IMR-90 (cell line): ENCODE results near the gene CHGA. TPM values are rescaled to one million over a fixed set of nuclear protein-coding genes. Genes with fewer than 3 reads are reported as not detected.

ENCODE experiments used
- ATAC-seq: fragments of 200-7000 bp; cut with Tn5 transposase; 2 replicates; pipeline ENCODE4 v1.9.1; 2020; ENCODE audit warnings: low read depth, mild to moderate bottlenecking, moderate library complexity
- BruUV-seq: library from RNA; stranded (reverse); fragments of 400-500 nt; replicated peaks from 2 replicates; lab custom pipeline; 2021; lab: Mats Ljungman, UMichigan
- CTCF ChIA-PET: fragments of 300-600 bp; formaldehyde crosslinking; extraction: SDS; loops from one replicate; lab custom pipeline; 2021; ENCODE audit warnings: antibody characterized with exemption; lab: Yijun Ruan, JAX
- POLR2A ChIA-PET: fragments of 300-600 bp; sonication (Branson Sonifier 250); formaldehyde crosslinking; loops from one replicate; lab custom pipeline; 2022; ENCODE audit warnings: antibody characterized with exemption; ENCODE audit not compliant: unreplicated experiment; lab: Charles Lee
- DNase-seq: peaks from one replicate; pipeline ENCODE4 v3.0.0; 2013
- H2AFZ ChIP-seq: replicated peaks from 2 replicates; pipeline ENCODE3; 2013; ENCODE audit warnings: low read length, mild to moderate bottlenecking; ENCODE audit not compliant: poor library complexity
- H2AK5ac ChIP-seq: 2 replicates; pipeline ENCODE4 v1.6.1; 2013; ENCODE audit warnings: low read depth, low read length, inconsistent platforms
- H2AK9ac ChIP-seq: replicated peaks from 2 replicates; pipeline ENCODE3; 2013; ENCODE audit warnings: mild to moderate bottlenecking, low read depth, low read length, moderate library complexity; ENCODE audit not compliant: poor library complexity
- H2BK120ac ChIP-seq: 2 replicates; pipeline ENCODE4 v1.6.1; 2013; ENCODE audit warnings: low read depth, low read length, inconsistent platforms
- H2BK15ac ChIP-seq: 3 replicates; pipeline ENCODE4 v1.6.1; 2013; ENCODE audit warnings: low read depth, low read length, inconsistent platforms
- H2BK20ac ChIP-seq: 2 replicates; pipeline ENCODE4 v1.6.1; 2013; ENCODE audit warnings: low read depth, mild to moderate bottlenecking, inconsistent platforms, low read length, moderate library complexity
- H2BK5ac ChIP-seq: 2 replicates; pipeline ENCODE4 v1.6.1; 2013; ENCODE audit warnings: mild to moderate bottlenecking, low read depth, low read length, inconsistent platforms; ENCODE audit not compliant: poor library complexity, severe bottlenecking
- H3K14ac ChIP-seq: replicated peaks from 2 replicates; pipeline ENCODE4 v1.6.1; 2013; ENCODE audit warnings: low read depth, low read length, inconsistent platforms
- H3K18ac ChIP-seq: 2 replicates; pipeline ENCODE4 v1.6.1; 2013; ENCODE audit warnings: low read depth, low read length, control low read depth
- H3K23ac ChIP-seq: 2 replicates; pipeline ENCODE4 v1.6.1; 2013; ENCODE audit warnings: low read depth, low read length, inconsistent platforms
- H3K27ac ChIP-seq: 2 replicates; pipeline ENCODE4 v1.5.1; 2013; ENCODE audit warnings: mild to moderate bottlenecking, control low read depth, low read length; ENCODE audit not compliant: insufficient read depth
- H3K27me3 ChIP-seq: 2 replicates; pipeline ENCODE4 v1.6.1; 2013; ENCODE audit warnings: low read length; ENCODE audit not compliant: control insufficient read depth, insufficient read depth
- H3K36me3 ChIP-seq: 2 replicates; pipeline ENCODE4 v1.6.1; 2013; ENCODE audit warnings: low read length, mixed read lengths; ENCODE audit not compliant: control insufficient read depth, insufficient read depth
- H3K4ac ChIP-seq: 2 replicates; pipeline ENCODE4 v1.6.1; 2013; ENCODE audit warnings: low read depth, low read length, inconsistent platforms
- H3K4me1 ChIP-seq: 2 replicates; pipeline ENCODE4 v1.6.1; 2013; ENCODE audit warnings: low read length, mixed read lengths; ENCODE audit not compliant: control insufficient read depth, insufficient read depth
- H3K4me2 ChIP-seq: 2 replicates; pipeline ENCODE4 v1.6.1; 2013; ENCODE audit warnings: low read depth, mild to moderate bottlenecking, control low read depth, low read length, moderate library complexity
- H3K4me3 ChIP-seq: 2 replicates; pipeline ENCODE4 v1.5.1; 2013; ENCODE audit warnings: low read depth, mild to moderate bottlenecking, control low read depth, low read length, moderate library complexity; ENCODE audit not compliant: insufficient read depth
- H3K56ac ChIP-seq: 2 replicates; pipeline ENCODE4 v1.6.1; 2013; ENCODE audit warnings: low read length, inconsistent platforms; ENCODE audit not compliant: insufficient read depth; ENCODE audit errors: extremely low read depth
- H3K79me1 ChIP-seq, 2 experiments: 2 replicates each; pipeline ENCODE4 v1.6.1; 2013; ENCODE audit warnings: low read length in 2 of 2, inconsistent platforms in 1 of 2, low read depth in 1 of 2
- H3K9ac ChIP-seq: 2 replicates; pipeline ENCODE4 v1.6.1; 2013; ENCODE audit warnings: low read depth, low read length, control low read depth
- H3K9me1 ChIP-seq: 2 replicates; pipeline ENCODE4 v1.6.1; 2013; ENCODE audit warnings: low read length, inconsistent platforms; ENCODE audit not compliant: insufficient read depth
- H3K9me3 ChIP-seq: 2 replicates; pipeline ENCODE4 v1.6.1; 2013; ENCODE audit warnings: low read length; ENCODE audit not compliant: control insufficient read depth, insufficient read depth
- H4K20me1 ChIP-seq: 2 replicates; pipeline ENCODE4 v1.6.1; 2013; ENCODE audit warnings: low read length, inconsistent platforms; ENCODE audit not compliant: insufficient read depth
- H4K5ac ChIP-seq: 2 replicates; pipeline ENCODE4 v1.6.1; 2013; ENCODE audit warnings: mild to moderate bottlenecking, low read depth, low read length, control low read depth
- H4K8ac ChIP-seq, 2 experiments: 2 replicates each; pipeline ENCODE4 v1.6.1; 2013; ENCODE audit warnings: low read depth in 2 of 2, low read length in 2 of 2, control low read depth in 1 of 2, inconsistent platforms in 1 of 2
- H4K91ac ChIP-seq: 2 replicates; pipeline ENCODE4 v1.6.1; 2013; ENCODE audit warnings: low read depth, low read length, inconsistent platforms; ENCODE audit not compliant: insufficient read depth
- BHLHE40 ChIP-seq: fragments of 150-350 bp; IDR thresholded peaks from 2 replicates; pipeline ENCODE4 v1.6.1; 2016; ENCODE audit warnings: mild to moderate bottlenecking, low read depth, low read length
- CEBPB ChIP-seq: IDR thresholded peaks from 2 replicates; pipeline ENCODE4 v1.6.1; 2012; ENCODE audit warnings: low read depth, low read length, improper control_type of control experiment
- CHD1 ChIP-seq: IDR thresholded peaks from 2 replicates; pipeline ENCODE4 v1.6.1; 2012; ENCODE audit warnings: low read depth, low read length, improper control_type of control experiment
- CTCF ChIP-seq: conservative IDR thresholded peaks from 2 replicates; pipeline ENCODE4 v1.5.1; 2012; ENCODE audit warnings: mild to moderate bottlenecking, low read depth, low read length, improper control_type of control experiment
- ELK1 ChIP-seq: fragments of 150-350 bp; IDR thresholded peaks from 2 replicates; pipeline ENCODE4 v1.6.1; 2016; ENCODE audit warnings: low read depth, mild to moderate bottlenecking, low read length, moderate library complexity, borderline replicate concordance
- FOS ChIP-seq: fragments of 150-350 bp; IDR thresholded peaks from 2 replicates; pipeline ENCODE4 v1.6.1; 2016; ENCODE audit warnings: low read depth, low read length
- MAFK ChIP-seq: IDR thresholded peaks from 2 replicates; pipeline ENCODE4 v1.6.1; 2012; ENCODE audit warnings: low read depth, low read length, improper control_type of control experiment
- MAZ ChIP-seq: IDR thresholded peaks from 2 replicates; pipeline ENCODE4 v1.6.1; 2012; ENCODE audit warnings: low read depth, mild to moderate bottlenecking, low read length, improper control_type of control experiment, moderate library complexity, borderline replicate concordance
- MXI1 ChIP-seq: IDR thresholded peaks from 2 replicates; pipeline ENCODE4 v1.6.1; 2012; ENCODE audit warnings: low read depth, mild to moderate bottlenecking, low read length, moderate library complexity, borderline replicate concordance
- NFE2L2 ChIP-seq: fragments of 150-350 bp; IDR thresholded peaks from 2 replicates; pipeline ENCODE4 v1.6.1; 2016; ENCODE audit warnings: low read depth, mild to moderate bottlenecking, low read length
- POLR2A ChIP-seq: IDR thresholded peaks from 2 replicates; pipeline ENCODE4 v1.6.1; 2012; ENCODE audit warnings: mild to moderate bottlenecking, low read depth, low read length
- RAD21 ChIP-seq: IDR thresholded peaks from 2 replicates; pipeline ENCODE4 v1.6.1; 2012; ENCODE audit warnings: low read length, improper control_type of control experiment
- RCOR1 ChIP-seq: IDR thresholded peaks from 2 replicates; pipeline ENCODE4 v1.6.1; 2012; ENCODE audit warnings: mild to moderate bottlenecking, low read length, improper control_type of control experiment; ENCODE audit not compliant: insufficient replicate concordance
- RFX5 ChIP-seq: IDR thresholded peaks from 2 replicates; pipeline ENCODE4 v1.8.0; 2012; ENCODE audit warnings: low read depth, mild to moderate bottlenecking, low read length, moderate library complexity
- SMC3 ChIP-seq: fragments of 150-350 bp; IDR thresholded peaks from 2 replicates; pipeline ENCODE4 v1.6.1; 2016; ENCODE audit warnings: low read depth, mild to moderate bottlenecking, antibody characterized with exemption, low read length, moderate library complexity
- USF2 ChIP-seq: fragments of 150-350 bp; IDR thresholded peaks from 2 replicates; pipeline ENCODE4 v1.6.1; 2017; ENCODE audit warnings: mild to moderate bottlenecking, antibody characterized with exemption, low read length, low read depth
- WGBS, 2 experiments: methylation state at CpG; one replicate each; pipeline versions ENCODE4 v1.1.5 to v1.1.7; 2013; ENCODE audit warnings: missing lambda C conversion rate in 2 of 2; ENCODE audit not compliant: insufficient read length in 1 of 2; ENCODE audit errors: extremely low coverage in 2 of 2; 5-methylcytosine and 5-hydroxymethylcytosine counted together
- dilution Hi-C: fragments of 300-500 bp; cut with HindIII; formaldehyde crosslinking; loops from one replicate; pipeline ENCODE4 v1.14.3; 2018; ENCODE audit warnings: low sequenced_read_pairs; ENCODE audit not compliant: unreplicated experiment
- in situ Hi-C: fragments of 300-500 bp; cut with MboI; formaldehyde crosslinking; loops from 3 replicates; pipeline ENCODE4 v1.14.3; 2019; ENCODE audit warnings: low sequenced_read_pairs, inconsistent platforms, mixed read lengths
- intact Hi-C: fragments of 100-400 bp; cut with micrococcal nuclease; formaldehyde crosslinking; loops from 2 replicates; pipeline ENCODE4 v1.10.0; 2022
- polyA plus RNA-seq, 3 experiments: library from polyadenylated mRNA; depleted of rRNA; stranded (reverse); fragments of >200 nt; gene quantifications; 2 replicates each; pipeline ENCODE4 v1.2.3, GENCODE V29; 2012; ENCODE audit warnings: low replicate concordance in 1 of 3
- total RNA-seq: library from RNA; depleted of rRNA; stranded (reverse); fragments of >200 nt; gene quantifications from 2 replicates; pipeline ENCODE4 v1.2.3, GENCODE V29; 2012

The CHGA gene
- total and polyA plus RNA-seq, 2 of the 4 experiments (the other 2 are of a cell fraction), result not detected

- no peak overlapping the region for H3K18ac ChIP-seq
- intact Hi-C loops (no loop called here), dilution Hi-C loops (no loop called here), in situ Hi-C loops (no loop called here)
- no TSS peak for BruUV-seq
- no peak overlapping the region for H2AFZ ChIP-seq
- H3K9ac ChIP-seq, result no peak overlapping the region
- H3K9me3 ChIP-seq, result no peaks in the 10 kb centered on the region
- no peak overlapping the region for H3K23ac ChIP-seq
- H3K56ac ChIP-seq, result no peak overlapping the region
- H3K4me2 ChIP-seq, result no peak overlapping the region
- no peak overlapping the region for H2BK120ac ChIP-seq
- H3K4me1 ChIP-seq, result no peaks in the 10 kb centered on the region
- H3K14ac ChIP-seq, result no peak overlapping the region
- CTCF ChIA-PET, result no interaction called here
- H4K20me1 ChIP-seq, result 0 out of 2 replicates have a peak, but pooled peaks cover 4% of the 10 kb centered on the region
- TF ChIP-seq CEBPB, result no peak
- TF ChIP-seq RAD21, result no peak
- TF ChIP-seq RCOR1, result no peak
- TF ChIP-seq SMC3, result no peak
- no peak for TF ChIP-seq MAZ
- TF ChIP-seq NFE2L2, result no peak
- TF ChIP-seq POLR2A, result no peak
- no peak for TF ChIP-seq USF2
- TF ChIP-seq MAFK, result no peak
- TF ChIP-seq RFX5, result no peak
- no peak for TF ChIP-seq BHLHE40
- TF ChIP-seq CHD1, result no peak
- TF ChIP-seq ELK1, result no peak
- TF ChIP-seq FOS, result no peak
- no peak for TF ChIP-seq CTCF
- no peak for TF ChIP-seq MXI1
- H3K27me3 ChIP-seq, result peaks cover 7% of the 10 kb centered on the region; the same call in 1 of the 2 replicates
- no peak overlapping the region for H4K5ac ChIP-seq
- no peaks in the 10 kb centered on the region for H3K9me1 ChIP-seq
- H2BK5ac ChIP-seq, result no peak overlapping the region
- H3K27ac ChIP-seq, result no peak overlapping the region
- H4K8ac ChIP-seq, result no peak overlapping the region
- no peak for DNase-seq
- H4K91ac ChIP-seq, result no peak overlapping the region
- no peaks in the 10 kb centered on the region for H3K36me3 ChIP-seq
- no CpG with 5 or more reads among the region's 5 CpGs for WGBS, 2 experiments
- H3K79me1 ChIP-seq, result no peaks in the 10 kb centered on the region
- no peak overlapping the region for H3K4ac ChIP-seq
- no peak overlapping the region for H3K4me3 ChIP-seq
- H2BK15ac ChIP-seq, result no peak overlapping the region
- ATAC-seq, result no peak
- POLR2A ChIA-PET, result no interaction called here
- H2AK5ac ChIP-seq, result no peak overlapping the region
- peak overlapping the region; percentile 23 for H2AK9ac ChIP-seq
- H2BK20ac ChIP-seq, result no peak overlapping the region
Observed at GRCh38 chr14:92897922-92898565, 24.9 kb upstream of the CHGA start.
